G401.6 (cell line): ENCODE measurements around the gene SUFU.

Source experiments
- FAIRE-seq: peaks from 2 replicates; lab custom pipeline; 2012; peaks lifted over from hg19 to GRCh38; lab: Jason Lieb, UNC

The SUFU gene

GRCh38 chr10:102674566-102674965, 170.8 kb downstream of the SUFU start:
- no peak for FAIRE-seq

DNA sequence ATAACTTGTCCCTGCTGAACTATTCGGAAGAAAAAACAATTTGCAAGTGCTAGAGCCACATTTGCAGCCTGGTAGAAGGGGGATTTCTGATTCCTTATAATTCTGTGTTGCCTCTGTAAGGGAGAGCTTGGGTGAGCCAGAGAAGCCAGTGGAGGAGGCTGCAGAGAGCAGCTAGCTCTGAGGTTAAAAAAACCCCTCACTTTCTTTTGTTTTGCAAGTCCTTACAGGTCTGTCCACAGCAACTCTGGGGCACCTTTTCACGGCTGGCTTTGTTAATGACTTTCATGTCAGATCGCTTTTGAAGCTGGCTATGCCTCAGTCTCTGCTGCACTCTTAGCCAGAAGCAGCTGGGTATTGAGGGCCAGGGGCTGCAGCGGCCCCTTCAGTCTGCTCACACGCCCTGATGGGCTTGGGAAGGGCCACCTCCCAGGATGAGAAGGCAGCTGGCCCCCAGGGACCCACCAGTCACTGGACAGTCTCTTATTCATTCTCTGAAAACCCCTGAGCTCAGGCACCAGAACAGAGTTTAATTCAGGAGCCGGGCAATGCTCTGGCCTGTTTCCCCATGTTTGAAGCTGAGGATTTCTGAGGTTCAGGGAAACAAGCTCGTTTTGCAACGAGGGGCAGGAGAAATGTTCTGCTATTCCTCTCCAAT, 171.4 kb downstream of the SUFU start:
- FAIRE-seq, result no peak

DNA sequence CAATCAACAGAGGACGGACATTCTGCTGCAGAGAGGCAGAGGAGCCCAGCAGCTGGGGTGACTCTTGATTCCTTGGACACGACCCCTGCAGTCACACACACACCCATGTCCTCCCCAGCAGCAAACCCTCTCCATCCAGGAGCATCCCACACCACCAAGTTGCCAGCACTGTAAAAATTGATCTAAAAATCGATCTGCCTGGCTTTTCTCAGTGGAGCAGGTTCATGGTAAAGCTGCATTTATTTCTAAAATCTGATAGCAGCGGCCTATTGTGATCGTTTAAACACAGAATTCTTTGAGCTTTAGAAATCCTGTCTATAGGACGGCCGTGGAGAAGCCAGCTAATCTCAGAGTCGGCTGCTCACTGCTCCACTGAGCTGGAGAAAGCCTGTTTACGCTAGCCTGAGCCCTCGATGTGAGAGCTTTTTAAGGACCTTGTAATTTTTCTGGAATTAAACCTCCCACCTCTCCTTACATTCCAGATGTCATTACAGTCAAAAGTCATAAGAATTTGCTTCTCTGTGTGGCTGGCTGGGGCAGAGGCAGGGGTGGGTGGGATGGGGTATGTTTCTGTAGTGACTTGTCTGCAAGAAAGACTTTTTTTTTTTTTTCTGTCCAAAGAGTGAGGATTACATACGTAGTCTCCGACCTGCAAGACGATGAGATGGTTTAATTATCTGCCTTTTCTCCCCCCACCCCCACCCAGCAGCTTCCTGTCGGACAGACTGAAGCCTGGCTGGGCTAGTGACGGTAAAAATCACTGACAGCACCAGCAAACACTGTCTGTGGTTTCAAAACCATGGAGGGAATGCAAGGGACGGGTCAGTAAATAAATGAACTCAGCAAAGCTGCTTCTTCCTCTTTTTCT, 172.1 kb downstream of the SUFU start:
- FAIRE-seq, result no peak

DNA sequence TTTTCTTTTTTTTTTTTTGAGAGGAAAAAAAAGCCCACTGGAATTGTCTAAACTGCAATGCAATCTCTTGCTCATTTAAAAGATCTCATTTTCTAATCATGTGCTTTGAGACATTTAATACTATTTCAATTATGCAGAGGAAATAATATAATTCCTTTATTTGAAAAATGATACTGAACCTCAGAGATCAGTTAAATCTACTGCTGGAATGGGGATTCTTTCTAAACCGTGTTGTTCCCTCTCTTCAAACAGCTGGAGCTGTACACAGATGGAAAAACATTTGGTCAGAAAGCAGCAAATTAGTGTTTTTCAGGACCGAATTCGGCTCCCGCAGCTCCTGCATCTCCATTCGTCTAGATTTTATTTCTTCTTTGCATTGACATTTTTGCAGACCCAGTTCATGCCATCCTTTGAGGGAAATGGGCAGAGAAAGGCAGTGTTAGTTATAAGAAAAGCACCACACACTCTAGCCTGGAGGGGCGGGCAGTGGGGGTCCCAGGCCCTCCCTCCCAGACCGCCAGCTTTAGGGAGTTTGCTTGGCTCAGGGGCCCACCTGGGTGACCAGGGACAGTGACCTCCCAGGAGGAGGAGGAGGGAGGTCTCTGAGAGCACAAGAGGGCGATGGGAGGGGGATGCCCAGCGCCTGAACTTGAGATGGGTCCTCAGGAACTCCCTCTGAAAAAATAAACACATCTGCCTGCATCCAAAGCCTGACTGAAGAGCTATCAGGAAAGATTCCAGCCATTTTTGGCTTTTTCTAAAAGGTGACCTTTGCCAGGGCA, 173.0 kb downstream of the SUFU start:
- FAIRE-seq, result no peak

DNA sequence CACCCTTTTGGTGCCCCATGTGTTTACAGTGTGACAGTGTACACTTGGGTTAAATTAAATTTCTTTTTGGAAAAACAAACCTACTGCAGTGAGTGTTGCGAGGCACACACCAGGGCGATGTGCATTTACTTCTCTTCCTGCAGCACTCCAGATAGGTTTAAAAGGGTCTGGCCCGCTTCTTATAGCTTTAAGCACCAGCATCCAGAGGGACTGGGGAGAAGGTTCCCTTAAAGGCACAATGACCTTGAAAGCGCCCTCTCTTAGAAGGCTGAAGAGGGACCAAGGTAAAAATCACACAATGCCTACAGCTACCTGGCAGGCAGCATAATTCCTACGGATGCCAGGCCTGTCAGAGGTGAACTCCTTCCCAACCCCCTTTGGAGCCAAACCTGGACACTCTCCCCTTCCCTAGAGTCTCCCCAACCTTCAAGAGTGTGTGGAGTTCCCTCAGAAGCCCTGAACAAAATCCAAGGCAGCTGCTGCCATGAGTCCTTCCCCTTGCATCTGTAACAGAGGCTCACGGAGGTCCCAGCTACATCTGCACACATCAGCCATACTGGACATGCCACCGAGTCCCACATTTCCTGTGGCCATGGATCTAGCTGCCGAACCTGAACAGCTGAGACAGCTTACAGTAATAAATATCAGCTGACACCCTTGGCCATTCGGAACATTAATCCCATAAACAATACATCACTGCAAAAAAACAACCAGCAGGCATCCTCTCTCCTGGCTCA, 173.7 kb downstream of the SUFU start:
- no peak for FAIRE-seq

- FAIRE-seq, result no peak
These were observed 174.3 kb downstream of the SUFU start for GRCh38 chr10:102678068-102678400.

DNA sequence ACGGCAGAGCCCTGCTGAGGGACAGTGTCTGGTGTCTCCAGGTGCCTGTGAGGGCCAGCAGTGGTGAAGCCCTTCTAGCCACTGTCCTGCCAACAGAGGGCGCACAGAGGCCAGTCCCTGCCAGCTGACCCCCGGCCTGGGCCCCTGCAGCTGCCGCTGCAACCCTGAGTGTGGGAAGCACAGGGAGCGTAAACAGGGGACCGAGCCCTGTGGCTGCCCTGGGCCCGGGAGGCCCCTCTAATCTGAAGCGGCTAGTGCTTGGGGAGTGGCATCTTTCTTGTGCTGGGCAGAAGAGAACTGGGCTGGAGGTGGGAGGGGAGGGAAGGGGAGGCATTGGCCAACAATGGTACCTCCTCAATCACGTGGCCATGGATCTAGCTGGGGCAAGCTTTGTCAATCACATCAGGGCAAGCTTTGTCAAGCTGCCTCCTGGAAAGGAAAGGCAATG, 175.1 kb downstream of the SUFU start:
- peak; percentile 25 for FAIRE-seq

GRCh38 chr10:102679596-102679995, 175.8 kb downstream of the SUFU start:
- no peak for FAIRE-seq

DNA sequence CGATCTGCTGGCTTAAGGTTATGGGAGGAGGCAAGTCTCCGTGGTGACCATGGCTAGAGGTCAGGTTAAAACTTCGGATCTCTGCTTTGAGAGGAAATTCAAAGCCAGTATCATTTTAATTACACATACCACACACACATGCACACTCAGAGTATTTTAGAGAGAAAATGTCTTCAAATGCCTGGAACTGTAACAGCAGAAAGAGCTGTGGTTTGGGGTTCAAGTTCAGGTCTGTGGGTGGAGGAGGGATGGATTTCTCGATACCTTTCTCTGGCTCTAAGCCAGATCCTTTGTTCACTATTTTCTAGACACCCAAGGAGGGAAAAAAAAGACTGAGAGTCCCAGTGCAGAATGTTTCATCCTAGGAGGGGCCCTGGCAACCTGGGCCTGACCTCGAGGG, 177.9 kb downstream of the SUFU start:
- no peak for FAIRE-seq

DNA sequence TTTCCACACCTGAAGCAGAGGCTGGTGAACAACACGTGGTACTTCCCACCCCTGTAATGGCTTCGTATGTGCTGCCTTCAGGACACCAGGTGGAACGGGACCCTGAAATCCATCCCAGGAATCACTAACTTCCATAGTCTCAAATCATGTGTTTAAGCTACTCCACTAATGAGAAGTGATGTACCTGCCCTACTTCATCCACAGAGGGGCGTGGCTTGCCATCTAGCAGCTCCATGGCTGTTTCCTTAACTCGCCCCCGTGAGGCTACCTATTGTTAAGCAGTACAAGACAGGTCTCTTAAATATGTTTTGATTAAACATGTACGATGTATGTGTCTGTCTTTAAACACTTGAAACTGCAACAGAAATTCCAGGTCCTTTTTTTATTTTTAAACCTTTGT, 178.6 kb downstream of the SUFU start:
- no peak for FAIRE-seq

DNA sequence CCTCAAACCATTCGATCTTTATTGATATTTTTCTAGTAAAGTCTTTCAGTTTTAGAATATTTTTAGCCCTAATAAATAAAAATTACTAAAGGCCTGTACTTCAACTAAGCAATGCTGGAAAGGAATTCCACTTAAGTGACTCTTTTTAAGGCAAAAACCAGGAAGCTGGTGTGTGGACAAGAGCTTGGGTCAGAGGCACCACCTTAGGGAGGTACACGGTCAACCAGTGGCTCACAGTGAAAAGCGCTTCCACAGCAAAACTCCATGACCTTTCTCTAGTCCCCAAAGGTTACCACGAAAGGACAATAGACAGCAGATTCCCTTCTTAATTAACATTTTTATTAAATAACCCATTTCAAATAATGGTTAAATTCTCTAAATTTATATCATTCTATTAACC, 179.2 kb downstream of the SUFU start:
- no peak for FAIRE-seq
